Upper lobe of right lung (tissue), 1 donor: ENCODE data around the gene ARHGAP15. TPM values are rescaled to one million over a fixed set of nuclear protein-coding genes. Genes with fewer than 3 reads are reported as not detected.

Source experiments
- ATAC-seq: fragments of 200-7000 bp; cut with Tn5 transposase; one replicate; pipeline ENCODE4 v1.9.1; 2020; ENCODE audit warnings: mild to moderate bottlenecking, moderate library complexity
- DNase-seq: peaks from one replicate; pipeline ENCODE4 v3.0.0-alpha.2; 2020
- H3K27ac ChIP-seq: fragments of 200-600 bp; one replicate; pipeline ENCODE4 v1.8.0; 2022
- H3K27me3 ChIP-seq: fragments of 200-600 bp; one replicate; pipeline ENCODE4 v1.8.0; 2022; ENCODE audit warnings: mild to moderate bottlenecking
- H3K36me3 ChIP-seq: fragments of 200-600 bp; one replicate; pipeline ENCODE4 v1.8.0; 2022
- H3K4me1 ChIP-seq: fragments of 200-600 bp; one replicate; pipeline ENCODE4 v1.8.0; 2022
- H3K4me3 ChIP-seq: fragments of 200-600 bp; one replicate; pipeline ENCODE4 v1.8.0; 2022; ENCODE audit warnings: mild to moderate bottlenecking
- H3K9me3 ChIP-seq: fragments of 200-600 bp; one replicate; pipeline ENCODE4 v1.8.0; 2022
- CTCF ChIP-seq: fragments of 200-600 bp; IDR thresholded peaks from one replicate; pipeline ENCODE4 v1.8.0; 2022; ENCODE audit warnings: antibody characterized with exemption
- intact Hi-C: fragments of 100-400 bp; cut with DNase I; formaldehyde crosslinking; loops from one replicate; pipeline ENCODE4 v1.11.0; 2022
- total RNA-seq: library from RNA; stranded (reverse); fragmentation: NEBNext Ultra II Directional; extraction: Animal tissue kit (Norgen Biotek cat#: 25700); gene quantifications from one replicate; pipeline ENCODE4 v1.2.1, GENCODE V29; 2021
- donor health status: DM: no; HTN: yes; CAD: no; lungs with severe emphysema.

The ARHGAP15 gene
- total RNA-seq, 1 donor from 2014 or later, result 19.2 TPM

- intact Hi-C loops, result no loop called here
- Histone ChIP-seq H3K27me3 (no peaks in the 10 kb centered on the region), H3K4me1 (no peaks in the 10 kb centered on the region), H3K9me3 (no peaks in the 10 kb centered on the region), H3K27ac (no peak overlapping the region), H3K4me3 (no peak overlapping the region), H3K36me3 (no peaks in the 10 kb centered on the region)
- no peak for TF ChIP-seq CTCF
- DNase-seq (no peak), ATAC-seq (no peak)
These were observed 342.3 kb downstream of the ARHGAP15 start for GRCh38 chr2:143471550-143471949.

GRCh38 chr2:143473216-143473615, 344.0 kb downstream of the ARHGAP15 start:
- Histone ChIP-seq H3K4me3 (no peak overlapping the region), H3K27ac (no peak overlapping the region), H3K27me3 (no peaks in the 10 kb centered on the region), H3K4me1 (no peaks in the 10 kb centered on the region), H3K36me3 (no peaks in the 10 kb centered on the region), H3K9me3 (no peaks in the 10 kb centered on the region)
- intact Hi-C loops, result no loop called here
- ATAC-seq (no peak), DNase-seq (no peak)
- no peak for TF ChIP-seq CTCF

DNA sequence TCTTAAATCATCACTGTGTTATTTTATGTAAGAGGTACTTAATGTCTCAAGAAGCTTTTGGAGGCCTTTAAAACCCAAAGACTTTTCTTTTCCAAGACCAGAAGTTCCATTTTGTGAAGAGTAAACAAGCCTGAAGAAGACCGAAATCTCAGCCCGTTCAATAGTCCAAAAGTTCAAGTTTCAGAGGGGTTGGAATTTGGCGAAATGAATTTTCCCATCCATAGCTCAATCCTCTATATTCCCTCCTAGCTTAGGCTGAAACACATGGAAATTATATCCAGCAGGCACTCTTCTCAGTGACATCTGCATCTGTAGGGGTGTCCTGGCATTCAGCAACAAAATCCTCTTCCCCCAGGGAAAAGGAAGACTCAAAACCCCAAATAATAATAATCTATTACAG, 344.6 kb downstream of the ARHGAP15 start:
- H3K4me3 ChIP-seq, result no peak overlapping the region
- DNase-seq (no peak), ATAC-seq (no peak)
- H3K27me3 ChIP-seq, result no peaks in the 10 kb centered on the region
- H3K9me3 ChIP-seq, result no peaks in the 10 kb centered on the region
- intact Hi-C loops, result no loop called here
- H3K4me1 ChIP-seq, result no peaks in the 10 kb centered on the region
- no peak overlapping the region for H3K27ac ChIP-seq
- no peak for TF ChIP-seq CTCF
- H3K36me3 ChIP-seq, result no peaks in the 10 kb centered on the region

DNA sequence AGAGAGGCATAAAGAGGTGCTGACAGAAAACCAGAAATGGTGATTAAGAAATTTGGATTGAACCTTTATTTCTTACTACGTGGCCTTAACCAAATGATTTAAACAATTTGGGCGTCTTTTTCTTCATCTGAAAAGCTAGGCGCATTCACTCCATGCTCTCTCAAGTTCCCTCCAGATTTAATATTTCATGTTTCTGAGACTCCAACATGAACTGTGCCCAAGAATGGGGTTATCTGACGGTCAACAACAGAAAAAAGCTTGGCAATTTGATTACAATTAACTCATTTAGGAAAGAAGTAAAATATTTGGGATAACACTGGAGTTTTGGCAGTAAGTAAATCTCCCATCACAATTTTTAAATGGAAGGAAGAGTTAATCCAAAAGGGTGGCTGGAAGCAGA, 345.4 kb downstream of the ARHGAP15 start:
- H3K9me3 ChIP-seq, result no peaks in the 10 kb centered on the region
- TF ChIP-seq CTCF, result no peak
- no peak overlapping the region for H3K4me3 ChIP-seq
- ATAC-seq (no peak), DNase-seq (no peak)
- intact Hi-C loops, result no loop called here
- no peaks in the 10 kb centered on the region for H3K27me3 ChIP-seq
- peak overlapping the region; percentile 70 for H3K27ac ChIP-seq
- H3K4me1 ChIP-seq, result no peaks in the 10 kb centered on the region
- no peaks in the 10 kb centered on the region for H3K36me3 ChIP-seq

DNA sequence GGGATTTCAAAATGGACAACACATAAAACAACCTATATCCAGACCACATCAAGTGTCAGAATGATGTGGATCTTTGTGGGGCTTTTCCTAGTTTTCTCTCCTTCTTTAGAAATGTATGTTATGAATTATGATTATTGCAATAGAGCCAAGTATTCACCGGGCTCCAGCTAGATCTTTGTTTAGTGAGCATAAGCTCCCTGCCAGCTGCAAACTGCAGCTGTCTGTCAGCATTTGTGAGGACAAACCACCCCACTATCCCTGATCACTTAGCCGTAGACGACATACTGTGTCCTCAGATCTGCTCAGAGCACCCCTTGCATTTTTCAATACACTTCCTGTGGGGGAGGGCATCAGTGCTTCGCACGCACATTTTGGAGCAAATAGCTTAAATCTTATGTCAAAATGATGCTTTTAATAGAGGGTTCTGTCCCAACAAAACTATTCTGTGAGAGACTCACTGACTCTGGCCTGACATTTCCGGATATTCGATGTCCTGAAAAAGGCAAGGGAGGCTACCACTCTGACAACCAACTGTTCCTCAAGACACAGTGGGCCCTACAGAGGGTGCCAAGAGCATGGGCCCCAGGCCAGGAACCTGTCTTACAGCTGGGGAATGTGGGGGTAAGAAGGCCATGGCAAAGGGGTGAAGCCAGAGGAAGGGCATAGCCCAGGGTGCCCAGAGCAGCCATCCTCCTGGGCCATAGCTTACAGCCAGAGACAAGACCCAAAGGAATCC, 346.0 kb downstream of the ARHGAP15 start:
- ATAC-seq, result no peak
- Histone ChIP-seq H3K27ac (peak overlapping the region; percentile 70), H3K9me3 (no peaks in the 10 kb centered on the region), H3K36me3 (no peaks in the 10 kb centered on the region), H3K4me3 (no peak overlapping the region), H3K27me3 (no peaks in the 10 kb centered on the region), H3K4me1 (no peaks in the 10 kb centered on the region)
- no peak for TF ChIP-seq CTCF
- intact Hi-C loops, result no loop called here
- DNase-seq, result no peak
